ENCODE data around the gene NOSTRIN. TPM values are rescaled to one million over a fixed set of nuclear protein-coding genes. Genes with fewer than 3 reads are reported as not detected.

NOSTRIN gene
- total RNA-seq, 2 experiments from 2014 or later, result not detected

DNA sequence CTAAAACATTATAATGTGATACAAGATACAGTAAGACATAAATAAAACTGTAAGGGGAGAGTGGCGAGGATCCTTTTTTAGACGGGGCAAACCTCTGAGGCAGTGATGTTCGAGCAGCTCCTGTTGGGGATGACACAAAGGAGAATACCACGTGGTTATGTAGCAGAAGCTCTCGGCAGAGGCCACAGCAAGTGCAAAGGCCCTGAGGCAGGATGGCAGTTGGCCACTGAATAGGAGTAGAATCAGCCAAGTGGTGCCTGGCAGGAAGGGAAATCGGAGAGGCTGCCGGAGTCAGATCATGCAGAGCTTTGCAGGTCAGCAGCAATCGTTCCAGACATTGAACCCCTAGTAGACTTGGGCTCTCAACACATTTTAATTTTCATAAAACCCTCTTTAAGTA lies 19.1 kb downstream of the NOSTRIN start:
- ChIA-PET POLR2A (no interaction called here), CTCF (ENCODE audit: unreplicated experiment) (no interaction called here)
- Histone ChIP-seq H4K20me1 (ENCODE audit: insufficient read depth, low read length) (no peaks in the 10 kb centered on the region), H3K9me2 (ENCODE audit: insufficient read depth, low read length) (no peaks in the 10 kb centered on the region), H2AFZ (ENCODE audit: low read length) (no peak overlapping the region), H3K4me2 (ENCODE audit: low read length) (no peak overlapping the region), H3K79me2 (ENCODE audit: insufficient read depth, low read depth, low read length) (no peaks in the 10 kb centered on the region), H3K36me3 (ENCODE audit: insufficient read depth, low read length) (no peaks in the 10 kb centered on the region), H3K27ac (ENCODE audit: low read depth, low read length, poor library complexity, severe bottlenecking) (no peak overlapping the region), H3K4me1 (ENCODE audit: insufficient read depth, low read length, poor library complexity, severe bottlenecking) (no peaks in the 10 kb centered on the region), H3K4me3 (ENCODE audit: low read depth, low read length, poor library complexity, severe bottlenecking) (no peak overlapping the region), H3K9me3 (ENCODE audit: low read length) (no peaks in the 10 kb centered on the region)
- TF ChIP-seq, protein P1, sequence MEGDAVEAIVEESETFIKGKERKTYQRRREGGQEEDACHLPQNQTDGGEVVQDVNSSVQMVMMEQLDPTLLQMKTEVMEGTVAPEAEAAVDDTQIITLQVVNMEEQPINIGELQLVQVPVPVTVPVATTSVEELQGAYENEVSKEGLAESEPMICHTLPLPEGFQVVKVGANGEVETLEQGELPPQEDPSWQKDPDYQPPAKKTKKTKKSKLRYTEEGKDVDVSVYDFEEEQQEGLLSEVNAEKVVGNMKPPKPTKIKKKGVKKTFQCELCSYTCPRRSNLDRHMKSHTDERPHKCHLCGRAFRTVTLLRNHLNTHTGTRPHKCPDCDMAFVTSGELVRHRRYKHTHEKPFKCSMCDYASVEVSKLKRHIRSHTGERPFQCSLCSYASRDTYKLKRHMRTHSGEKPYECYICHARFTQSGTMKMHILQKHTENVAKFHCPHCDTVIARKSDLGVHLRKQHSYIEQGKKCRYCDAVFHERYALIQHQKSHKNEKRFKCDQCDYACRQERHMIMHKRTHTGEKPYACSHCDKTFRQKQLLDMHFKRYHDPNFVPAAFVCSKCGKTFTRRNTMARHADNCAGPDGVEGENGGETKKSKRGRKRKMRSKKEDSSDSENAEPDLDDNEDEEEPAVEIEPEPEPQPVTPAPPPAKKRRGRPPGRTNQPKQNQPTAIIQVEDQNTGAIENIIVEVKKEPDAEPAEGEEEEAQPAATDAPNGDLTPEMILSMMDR (conservative IDR thresholded peaks at IDR 0.05; ENCODE audit: low read length), result no peak
- TF ChIP-seq EZH2phosphoT487 (IDR thresholded peaks at IDR 0.05; ENCODE audit: borderline replicate concordance, low read depth, low read length), result no peak
- no peak for DNase-seq (ENCODE audit: low spot score)
- intact Hi-C loops (cut with micrococcal nuclease; ENCODE audit: unreplicated experiment), result no loop called here
- no TSS peak for BruUV-seq (replicated peaks)

- H3K79me2 ChIP-seq (ENCODE audit: insufficient read depth, low read depth, low read length), result no peaks in the 10 kb centered on the region
- no peaks in the 10 kb centered on the region for H3K9me2 ChIP-seq (ENCODE audit: insufficient read depth, low read length)
- TF ChIP-seq, protein P1 (conservative IDR thresholded peaks at IDR 0.05; ENCODE audit: low read length), result no peak
- TF ChIP-seq EZH2phosphoT487 (IDR thresholded peaks at IDR 0.05; ENCODE audit: borderline replicate concordance, low read depth, low read length), result no peak
- H4K20me1 ChIP-seq (ENCODE audit: insufficient read depth, low read length), result no peaks in the 10 kb centered on the region
- no peaks in the 10 kb centered on the region for H3K36me3 ChIP-seq (ENCODE audit: insufficient read depth, low read length)
- intact Hi-C loops (cut with micrococcal nuclease; ENCODE audit: unreplicated experiment), result no loop called here
- H3K4me2 ChIP-seq (ENCODE audit: low read length), result no peak overlapping the region
- no peak overlapping the region for H3K27ac ChIP-seq (ENCODE audit: low read depth, low read length, poor library complexity, severe bottlenecking)
- CTCF ChIA-PET (ENCODE audit: unreplicated experiment), result no interaction called here
- H2AFZ ChIP-seq (ENCODE audit: low read length), result no peak overlapping the region
- H3K9me3 ChIP-seq (ENCODE audit: low read length), result no peaks in the 10 kb centered on the region
- no TSS peak for BruUV-seq (replicated peaks)
- no peak overlapping the region for H3K4me3 ChIP-seq (ENCODE audit: low read depth, low read length, poor library complexity, severe bottlenecking)
- no peaks in the 10 kb centered on the region for H3K4me1 ChIP-seq (ENCODE audit: insufficient read depth, low read length, poor library complexity, severe bottlenecking)
- POLR2A ChIA-PET, result interaction anchor here (0.7 to 1.5 kb wide), 2 partner anchors 21 to 717 kb away, joined by 4 read pairs; no protein-coding TSS in a partner anchor
- DNase-seq (ENCODE audit: low spot score), result no peak
Measured at GRCh38 chr2:168821992-168822391, 19.6 kb downstream of the NOSTRIN start.

DNA sequence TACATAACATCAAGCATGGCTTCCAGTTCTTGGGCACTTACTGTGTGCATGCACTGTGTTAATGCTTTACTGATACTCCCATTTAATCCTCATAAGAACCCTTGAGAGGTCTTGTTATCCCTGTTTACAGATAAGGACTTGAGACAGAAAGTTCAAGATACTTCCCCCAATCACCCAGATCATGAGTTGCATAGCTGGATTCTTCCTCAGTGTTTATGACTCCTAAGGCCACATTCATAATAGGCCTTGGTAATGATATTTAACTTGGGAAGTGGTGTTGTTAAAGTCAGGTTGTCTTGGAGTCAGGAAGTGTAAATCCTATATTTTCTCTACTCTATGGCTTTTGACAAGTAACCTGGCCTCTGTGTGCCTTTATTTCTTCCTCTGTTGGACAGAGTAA lies 22.7 kb downstream of the NOSTRIN start:
- Histone ChIP-seq H3K79me2 (ENCODE audit: insufficient read depth, low read depth, low read length) (no peaks in the 10 kb centered on the region), H3K27ac (ENCODE audit: low read depth, low read length, poor library complexity, severe bottlenecking) (no peak overlapping the region), H3K4me1 (ENCODE audit: insufficient read depth, low read length, poor library complexity, severe bottlenecking) (no peaks in the 10 kb centered on the region), H3K36me3 (ENCODE audit: insufficient read depth, low read length) (no peaks in the 10 kb centered on the region), H3K4me3 (ENCODE audit: low read depth, low read length, poor library complexity, severe bottlenecking) (no peak overlapping the region), H3K9me2 (ENCODE audit: insufficient read depth, low read length) (no peaks in the 10 kb centered on the region), H3K4me2 (ENCODE audit: low read length) (no peak overlapping the region), H4K20me1 (ENCODE audit: insufficient read depth, low read length) (no peaks in the 10 kb centered on the region), H2AFZ (ENCODE audit: low read length) (no peak overlapping the region), H3K9me3 (ENCODE audit: low read length) (no peaks in the 10 kb centered on the region)
- intact Hi-C loops (cut with micrococcal nuclease; ENCODE audit: unreplicated experiment), result no loop called here
- POLR2A ChIA-PET, result interaction anchor here (1.0 kb wide), 2 partner anchors 8 to 11 kb away, joined by 3 read pairs; no protein-coding TSS in a partner anchor
- CTCF ChIA-PET (ENCODE audit: unreplicated experiment), result no interaction called here
- no TSS peak for BruUV-seq (replicated peaks)
- no peak for DNase-seq (ENCODE audit: low spot score)
- no peak for TF ChIP-seq EZH2phosphoT487 (IDR thresholded peaks at IDR 0.05; ENCODE audit: borderline replicate concordance, low read depth, low read length)
- TF ChIP-seq, protein P1 (conservative IDR thresholded peaks at IDR 0.05; ENCODE audit: low read length), result no peak

All from OCI-LY7 (cell line).